ENCODE data around the gene CYTIP. TPM values are rescaled to one million over a fixed set of nuclear protein-coding genes. Genes with fewer than 3 reads are reported as not detected.

The CYTIP gene
- total and polyA plus RNA-seq, 9 of the 15 experiments (the other 6 are each of a cell fraction or from before 2014, with no cell fraction given), result 0.03 to 0.35 (median 0.26) TPM; not detected in 1

- no peak for TF ChIP-seq CCAR2 (IDR thresholded peaks at IDR 0.05; ENCODE audit: low read depth, low read length)
- TF ChIP-seq RAD21 (CRISPR knock-in tag; conservative IDR thresholded peaks at IDR 0.05 in 1 of 2, IDR thresholded peaks at IDR 0.05 in 1 of 2), result peak; percentile 92 to 96
- peak; percentile 69 for TF ChIP-seq NFIC (IDR thresholded peaks at IDR 0.05)
- TF ChIP-seq CTCF (IDR thresholded peaks at IDR 0.05 in 2 of 3, conservative IDR thresholded peaks at IDR 0.05 in 1 of 3; ENCODE audit: insufficient read depth in 2 of 3, low read depth in 1 of 3, low read length in 3 of 3), result peak; percentile 84 to 94 (median 87)
- no peak for TF ChIP-seq SNAPC5 (CRISPR knock-in tag; IDR thresholded peaks at IDR 0.05)
Measured at GRCh38 chr2:157492189-157492773, 48.4 kb upstream of the CYTIP start (continued).

- no TSS peak for BruUV-seq (replicated peaks)
- no peak for FAIRE-seq
- no peak for DNase-seq (ENCODE audit: extremely low read depth in 1 of 4, low spot score in 3 of 4)
Measured at GRCh38 chr2:157489983-157490382, 46.1 kb upstream of the CYTIP start.

More at GRCh38 chr2:157489983-157490382, 46.1 kb upstream of the CYTIP start:
- no peak overlapping the region for H3K27ac ChIP-seq (ENCODE audit: extremely low read depth, low read depth, low read length)
- no peaks in the 10 kb centered on the region for H3K4me1 ChIP-seq (replicated peaks in 1 of 2; ENCODE audit: control insufficient read depth in 2 of 2, insufficient read depth in 2 of 2, low read length in 2 of 2)
- CTCF ChIA-PET (ENCODE audit: low intra/inter-chr PET ratio), result no interaction called here
- intact Hi-C loops (cut with micrococcal nuclease), result loop anchor here (5.0 to 10.0 kb wide), 2 partner anchors 163 to 425 kb away; partner anchors contain the start of gene ERMN
- H2AFZ ChIP-seq (ENCODE audit: low read depth, low read length), result no peak overlapping the region
- no peak overlapping the region for H3K4me2 ChIP-seq (ENCODE audit: insufficient read depth, low read length)
- no peaks in the 10 kb centered on the region for H3K79me2 ChIP-seq (ENCODE audit: control insufficient read depth, insufficient read depth, low read length)
- H3K9me3 ChIP-seq (replicated peaks; ENCODE audit: control insufficient read depth, insufficient read depth, low read depth, low read length), result no peaks in the 10 kb centered on the region
- no peak overlapping the region for H3K4me3 ChIP-seq
- H4K20me1 ChIP-seq (replicated peaks; ENCODE audit: control insufficient read depth, insufficient read depth, low read length), result no peaks in the 10 kb centered on the region
- TF ChIP-seq BACH1 (tag; IDR thresholded peaks at IDR 0.05), result no peak
- TF ChIP-seq MAFG (tag; conservative IDR thresholded peaks at IDR 0.05), result peak; percentile 16
- no peak for TF ChIP-seq SETDB1 (IDR thresholded peaks at IDR 0.05; ENCODE audit: low read length)
- no peak for TF ChIP-seq PKNOX1 (IDR thresholded peaks at IDR 0.05)
- 0 out of 2 replicates have a peak, but pooled peaks have one; percentile 20 for TF ChIP-seq SPI1 (IDR thresholded peaks at IDR 0.05; ENCODE audit: borderline replicate concordance, low read depth, low read length)
- TF ChIP-seq NFATC3 (IDR thresholded peaks at IDR 0.05), result no peak
- TF ChIP-seq NFE2 (IDR thresholded peaks at IDR 0.05; ENCODE audit: low read depth), result peak; percentile 67
- POLR2A ChIA-PET, result no interaction called here
- H3K36me3 ChIP-seq (ENCODE audit: control insufficient read depth, insufficient read depth, low read length), result no peaks in the 10 kb centered on the region
- H3K27me3 ChIP-seq (ENCODE audit: control insufficient read depth in 2 of 2, insufficient read depth in 2 of 2, low read length in 2 of 2), result peaks cover 3 to 7% of the 10 kb centered on the region in 2 experiments; a peak in 3 of 5 replicates
- ATAC-seq, result no peak
- 0% methylated on average over 1 of the region's 1 CpG for WGBS (ENCODE audit: insufficient coverage, low coverage, missing lambda C conversion rate)
- no peaks in the 10 kb centered on the region for H3K9me1 ChIP-seq (ENCODE audit: control insufficient read depth, insufficient read depth, low read length)
- in situ Hi-C loops (cut with MboI), result loop anchor here (5.0 to 25.0 kb wide), 2 partner anchors 517 to 1247 kb away; no protein-coding TSS in a partner anchor
- no peak overlapping the region for H3K9ac ChIP-seq (ENCODE audit: insufficient read depth in 1 of 2, low read depth in 2 of 2, low read length in 2 of 2)
